Measurements from ENCODE around the gene LRAT.
"Not testable (repeated sequence)": the region's sequence is repeated elsewhere in the genome, so short reads cannot be mapped to it uniquely, and the experiment has no call there.

The LRAT gene

GRCh38 chr4:154743683-154744340 lies at the start of gene LRAT:
Gene LRAT, plus strand, starts transcription at chr4:154744000. Its CDS starts 327 bp downstream, at chr4:154744327.
- DNase-seq (ENCODE audit: low read depth in 2 of 2): peak in 1 of 2 experiments; percentile 31

- no peak for DNase-seq (ENCODE audit: low read depth in 2 of 2)
These were observed 35.9 kb upstream of the LRAT start for GRCh38 chr4:154707877-154708276.

- DNase-seq (ENCODE audit: low read depth in 2 of 2): no peak
These were observed 34.2 kb upstream of the LRAT start for GRCh38 chr4:154709550-154709949.

- no peak for DNase-seq (ENCODE audit: low read depth in 2 of 2)
These were observed 32.3 kb upstream of the LRAT start for GRCh38 chr4:154711522-154711921.

- no peak for DNase-seq (ENCODE audit: low read depth in 2 of 2)
These were observed 29.3 kb upstream of the LRAT start for GRCh38 chr4:154714339-154715040.

GRCh38 chr4:154719087-154719486 lies 24.7 kb upstream of the LRAT start:
- no peak for DNase-seq (ENCODE audit: low read depth in 2 of 2)

GRCh38 chr4:154720123-154720522 lies 23.7 kb upstream of the LRAT start:
- DNase-seq (ENCODE audit: low read depth in 2 of 2): no peak

GRCh38 chr4:154720618-154721267 lies 23.1 kb upstream of the LRAT start:
- DNase-seq (ENCODE audit: low read depth in 2 of 2): no peak

- no peak for DNase-seq (ENCODE audit: low read depth in 2 of 2)
These were observed 21.5 kb upstream of the LRAT start for GRCh38 chr4:154722262-154722661.

- DNase-seq (ENCODE audit: low read depth in 2 of 2): not testable (repeated sequence)
These were observed 20.2 kb upstream of the LRAT start for GRCh38 chr4:154723601-154724000.

GRCh38 chr4:154727540-154727939 lies 16.3 kb upstream of the LRAT start:
- no peak for DNase-seq (ENCODE audit: low read depth in 2 of 2)

GRCh38 chr4:154731756-154732155 lies 12.0 kb upstream of the LRAT start:
- no peak for DNase-seq (ENCODE audit: low read depth in 2 of 2)

- no peak for DNase-seq (ENCODE audit: low read depth in 2 of 2)
These were observed 11.1 kb upstream of the LRAT start for GRCh38 chr4:154732669-154733068.

GRCh38 chr4:154736770-154737169 lies 7.0 kb upstream of the LRAT start:
- DNase-seq (ENCODE audit: low read depth in 2 of 2): no peak

GRCh38 chr4:154738426-154738825 lies 5.4 kb upstream of the LRAT start:
- no peak for DNase-seq (ENCODE audit: low read depth in 2 of 2)

- DNase-seq (ENCODE audit: low read depth in 2 of 2): no peak
These were observed 4.7 kb upstream of the LRAT start for GRCh38 chr4:154739111-154739510.

GRCh38 chr4:154740462-154740861 lies 3.3 kb upstream of the LRAT start:
- DNase-seq (ENCODE audit: low read depth in 2 of 2): no peak

GRCh38 chr4:154741131-154741665 lies 2.6 kb upstream of the LRAT start:
- no peak for DNase-seq (ENCODE audit: low read depth in 2 of 2)

- DNase-seq (ENCODE audit: low read depth in 2 of 2): no peak
These were observed 1.6 kb upstream of the LRAT start for GRCh38 chr4:154741922-154742850.

- DNase-seq (ENCODE audit: low read depth in 2 of 2): no peak
These were observed 634 bp downstream of the LRAT start for GRCh38 chr4:154744341-154744926.

- no peak for DNase-seq (ENCODE audit: low read depth in 2 of 2)
These were observed 13.9 kb downstream of the LRAT start for GRCh38 chr4:154757713-154758112.
